ENCODE measurements around the gene POLL.
"Not testable (repeated sequence)": the region's sequence is repeated elsewhere in the genome, so short reads cannot be mapped to it uniquely, and the experiment has no call there.

Gene POLL

GRCh38 chr10:101611096-101611905, 23.2 kb upstream of the POLL start:
- no peak for DNase-seq

DNA sequence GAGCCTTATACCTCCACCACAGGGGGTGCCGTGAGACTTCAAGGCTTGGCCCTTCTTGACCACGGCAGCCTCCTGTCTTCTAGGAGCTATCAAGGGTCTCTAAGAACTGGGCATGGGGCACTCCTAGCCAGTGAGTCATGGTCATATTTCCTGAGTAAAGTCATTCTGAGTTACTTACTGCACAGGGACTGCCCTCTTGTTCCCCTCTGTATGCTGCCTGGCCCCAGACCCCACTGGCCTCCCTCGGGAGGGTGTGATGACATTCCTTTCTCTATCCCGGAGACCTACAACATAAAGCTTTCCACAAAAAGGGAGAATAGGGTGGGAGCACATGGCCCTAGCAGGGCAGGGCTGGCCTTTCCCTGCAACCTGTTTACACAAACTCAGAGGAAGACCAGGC, 21.4 kb upstream of the POLL start:
- DNase-seq = no peak

DNA sequence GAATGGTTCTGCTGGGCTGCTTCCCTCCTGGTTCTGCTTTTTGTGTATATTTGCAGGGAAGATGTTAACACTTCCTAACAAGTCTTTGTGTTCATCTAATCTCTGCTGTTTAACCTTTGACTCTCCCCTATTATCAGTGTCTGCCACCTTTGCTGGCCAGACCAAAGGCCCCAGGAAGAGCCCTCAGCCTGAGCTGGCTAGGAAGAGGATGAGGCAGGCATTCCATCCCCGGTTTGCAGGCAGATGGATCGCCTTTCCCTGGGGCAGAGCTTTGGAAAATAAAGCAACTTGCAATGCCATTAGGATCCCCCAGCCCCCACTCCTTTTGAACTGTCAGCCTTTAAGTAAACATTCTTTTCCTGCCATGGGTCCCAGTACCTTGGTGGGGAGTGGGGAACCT, 19.1 kb upstream of the POLL start:
- DNase-seq = no peak

DNA sequence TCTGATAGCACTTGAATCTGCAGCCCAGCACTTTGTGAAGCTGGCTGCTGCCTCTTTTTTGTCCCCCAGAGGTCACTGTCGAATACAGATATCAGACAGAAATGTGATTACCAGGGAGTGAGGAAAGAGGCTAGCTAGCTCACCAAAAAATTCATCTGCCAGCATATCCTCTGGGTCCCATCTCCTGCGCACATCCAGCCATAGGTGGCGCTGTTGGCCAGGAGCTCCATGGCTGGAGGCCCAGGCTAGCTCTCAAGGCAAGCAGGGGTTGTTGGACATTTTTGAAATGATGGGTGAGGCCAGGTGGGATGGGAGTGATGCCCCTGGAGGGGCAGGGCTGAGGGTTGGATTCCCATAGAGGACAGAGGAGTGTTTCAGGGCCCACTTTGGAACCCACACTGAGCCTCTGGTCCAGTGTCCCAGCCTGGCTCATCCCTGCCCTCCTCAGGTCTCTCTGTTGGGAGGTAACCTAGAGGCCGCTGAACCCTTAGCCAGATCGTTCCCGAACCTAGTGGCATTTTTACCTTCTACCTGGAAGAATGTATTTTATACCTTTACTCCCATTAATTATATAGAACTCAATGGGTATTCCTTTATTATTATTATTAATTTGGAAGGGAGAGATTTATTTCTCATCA, 14.8 kb upstream of the POLL start:
- peak; percentile 63 to 79 for DNase-seq

DNA sequence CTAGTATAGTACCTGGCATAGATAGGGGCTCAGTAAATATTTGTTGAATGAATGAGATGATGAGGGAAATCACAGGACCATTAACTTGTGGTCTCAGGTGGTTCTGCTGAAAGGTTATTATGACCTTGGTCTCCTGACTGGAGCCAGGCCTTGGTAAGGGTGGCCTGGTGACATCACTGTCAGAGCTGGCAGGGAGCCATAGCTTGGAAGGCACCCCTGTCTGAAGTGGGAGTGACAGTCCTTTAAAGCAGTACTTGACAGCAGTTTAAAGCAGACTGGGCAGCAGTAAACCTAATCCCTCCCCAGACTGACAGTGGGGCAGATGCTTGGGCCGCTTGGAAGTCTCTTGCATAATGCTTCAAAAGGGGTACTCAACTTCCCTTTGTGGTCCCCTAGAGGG, 13.5 kb upstream of the POLL start:
- no peak for DNase-seq

- no peak for DNase-seq
Measured at GRCh38 chr10:101597091-101597900, 9.2 kb upstream of the POLL start.

DNA sequence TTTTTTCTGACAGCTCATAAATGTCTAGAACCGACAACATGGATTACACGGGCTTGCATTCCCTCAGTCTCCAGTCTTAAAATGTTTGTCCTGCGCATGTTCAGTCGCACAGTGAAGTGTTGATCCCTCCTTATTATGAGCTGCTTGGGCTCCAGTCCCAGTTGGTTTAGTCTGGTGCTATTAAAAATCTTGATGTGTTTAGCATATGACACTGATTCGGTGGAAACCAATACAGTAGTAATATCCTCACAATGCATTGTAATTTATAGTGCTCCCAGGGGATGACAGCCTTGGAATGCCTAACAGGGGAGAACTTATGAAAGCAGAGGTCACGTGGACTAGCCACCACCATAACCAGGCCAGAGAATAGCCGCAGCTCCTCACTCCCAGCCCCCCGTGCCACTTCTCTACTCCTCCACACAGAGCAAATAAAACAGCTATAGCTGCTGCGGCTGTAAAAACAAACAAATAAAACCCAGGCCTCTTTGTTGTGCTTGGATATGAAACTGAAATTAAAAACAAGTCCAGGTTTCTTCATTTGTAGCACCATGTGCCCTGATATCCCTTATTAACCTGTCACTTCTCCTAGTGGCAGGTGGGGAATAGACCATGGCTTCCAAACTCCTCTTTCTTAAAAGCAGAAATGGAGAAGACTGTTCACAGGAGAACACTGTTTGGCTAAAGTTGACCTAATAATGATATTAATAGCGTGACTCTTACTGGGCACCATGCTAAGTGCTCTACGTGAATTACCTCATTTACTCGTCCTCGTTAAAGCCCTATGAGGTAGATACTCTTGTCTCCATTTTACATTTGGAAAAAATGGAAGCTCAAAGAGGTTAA, 7.8 kb upstream of the POLL start:
- no peak for DNase-seq

- DNase-seq = not testable (repeated sequence)
Measured at GRCh38 chr10:101593331-101593730, 5.3 kb upstream of the POLL start.

DNA sequence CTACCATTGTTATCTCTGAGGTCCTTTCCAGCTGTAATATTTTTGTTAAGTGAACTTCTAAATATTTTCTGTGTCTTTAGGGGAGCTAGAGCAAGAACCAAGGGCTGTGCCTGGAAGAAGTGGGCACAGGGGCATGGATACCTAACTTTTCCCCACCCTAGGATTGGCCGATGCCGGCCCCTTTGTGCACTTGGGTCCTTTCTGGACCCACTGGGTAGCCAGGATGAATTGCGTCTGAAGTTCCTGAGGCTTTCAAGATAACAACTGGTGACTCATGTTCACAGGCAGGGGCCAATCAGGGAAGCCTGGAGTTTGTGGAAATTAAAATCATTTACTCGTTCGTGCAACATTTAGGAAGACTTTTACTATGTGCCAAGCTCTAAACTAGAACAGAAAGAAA, 822 bp upstream of the POLL start:
- no peak for DNase-seq

DNA sequence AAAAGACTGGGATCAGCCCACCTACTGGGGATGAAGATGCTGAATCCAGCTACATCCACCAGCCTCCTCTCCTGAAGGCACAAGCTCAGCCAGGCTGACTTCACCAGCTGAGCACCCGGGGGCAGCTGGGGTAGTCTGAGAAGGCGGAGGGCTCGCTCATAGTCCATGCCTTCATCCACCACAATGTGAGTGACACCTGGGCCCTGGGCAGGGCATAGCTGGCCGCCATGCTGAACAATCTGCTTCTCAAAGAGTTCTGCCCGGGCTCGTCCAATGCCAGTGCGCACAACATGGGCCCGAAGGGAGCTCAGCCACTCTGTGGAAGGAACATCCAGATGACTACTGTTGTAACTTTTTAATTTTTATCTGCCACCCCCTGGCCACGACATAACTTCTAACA, 2.2 kb downstream of the POLL start:
- no peak for DNase-seq

- DNase-seq = no peak
Measured at GRCh38 chr10:101580486-101581399, 7.3 kb downstream of the POLL start.

- DNase-seq = no peak
Measured at GRCh38 chr10:101579516-101579870, 8.6 kb downstream of the POLL start.

- DNase-seq = no peak
Measured at GRCh38 chr10:101578803-101579515, 9.1 kb downstream of the POLL start.

- no peak for DNase-seq
Measured at GRCh38 chr10:101578192-101578591, 9.9 kb downstream of the POLL start.

GRCh38 chr10:101577121-101577871, 10.8 kb downstream of the POLL start:
- no peak for DNase-seq

- DNase-seq = no peak
Measured at GRCh38 chr10:101576211-101576863, 11.7 kb downstream of the POLL start.

- no peak for DNase-seq
Measured at GRCh38 chr10:101575580-101576210, 12.4 kb downstream of the POLL start.

- no peak for DNase-seq
Measured at GRCh38 chr10:101575091-101575490, 13.0 kb downstream of the POLL start.

All from stimulated activated CD4-positive, alpha-beta T cell treated with anti-CD3 and anti-CD28 coated beads, Interleukin-2, amount 100 ng/mL, for 48 hours (primary cell).